K562 (cell line): Measurements from ENCODE around the gene NUP98. TPM values are rescaled to one million over a fixed set of nuclear protein-coding genes. Genes with fewer than 3 reads are reported as not detected.

Source experiments
- ATAC-seq: fragments of 200-7000 bp; cut with Tn5 transposase; 3 replicates; pipeline ENCODE4 v1.9.1; 2020; ENCODE audit warnings: moderate library complexity
- BruUV-seq: library from RNA; stranded (reverse); fragments of 400-500 nt; replicated peaks from 2 replicates; lab custom pipeline; 2021; lab: Mats Ljungman, UMichigan
- CTCF ChIA-PET: fragments of 300-600 bp; formaldehyde crosslinking; extraction: SDS; loops from one replicate; lab custom pipeline; 2021; ENCODE audit warnings: low intra/inter-chr PET ratio; lab: Yijun Ruan, JAX
- POLR2A ChIA-PET: fragments of 300-600, 350-650 bp; sonication (Branson Sonifier 250); formaldehyde crosslinking; extraction: SDS; loops from one replicate; lab custom pipeline; 2021; ENCODE audit warnings: antibody characterized with exemption, inconsistent platforms; lab: Yijun Ruan, JAX
- DNase-seq, 4 experiments: peaks; one replicate each; pipeline versions ENCODE4 v3.0.0 to v3.0.0-alpha.2; 2011 to 2018; ENCODE audit warnings: low spot score in 3 of 4, mixed read lengths in 3 of 4; ENCODE audit errors: extremely low read depth in 1 of 4
- FAIRE-seq: peaks from 2 replicates; lab custom pipeline; 2011; peaks lifted over from hg19 to GRCh38; lab: Jason Lieb, UNC
- H2AFZ ChIP-seq: 2 replicates; pipeline ENCODE4 v1.6.0; 2011; ENCODE audit warnings: low read depth, low read length, control low read depth, inconsistent platforms
- H3K27ac ChIP-seq: fragments of 200-600 bp; 3 replicates; pipeline ENCODE4 v1.8.0; 2011; ENCODE audit warnings: low read depth, mild to moderate bottlenecking, control low read depth, inconsistent platforms, low read length, moderate library complexity, mixed read lengths; ENCODE audit errors: extremely low read depth
- H3K27me3 ChIP-seq, 2 experiments: fragments of 300-600 bp in 1 of 2; 2 replicates in 1 of 2; 3 replicates in 1 of 2; pipeline versions ENCODE4 v1.6.0 to v1.8.0; 2011; ENCODE audit warnings: inconsistent platforms in 2 of 2, low read length in 2 of 2, mild to moderate bottlenecking in 1 of 2, mixed read lengths in 1 of 2, moderate library complexity in 1 of 2; ENCODE audit not compliant: control insufficient read depth in 2 of 2, insufficient read depth in 2 of 2
- H3K36me3 ChIP-seq: fragments of 300-600 bp; 3 replicates; pipeline ENCODE4 v1.8.0; 2011; ENCODE audit warnings: mild to moderate bottlenecking, low read length, inconsistent platforms; ENCODE audit not compliant: control insufficient read depth, insufficient read depth
- H3K4me1 ChIP-seq, 2 experiments: fragments of 200-600 bp in 1 of 2; replicated peaks in 1 of 2; 2 replicates in 1 of 2; 3 replicates in 1 of 2; pipeline versions ENCODE4 v1.5.1 to v1.8.0; 2011; ENCODE audit warnings: inconsistent platforms in 2 of 2, low read length in 2 of 2, mild to moderate bottlenecking in 1 of 2, mixed read lengths in 1 of 2, moderate library complexity in 1 of 2; ENCODE audit not compliant: control insufficient read depth in 2 of 2, insufficient read depth in 2 of 2
- H3K4me2 ChIP-seq: 2 replicates; pipeline ENCODE4 v1.6.1; 2011; ENCODE audit warnings: low read length, control low read depth, inconsistent platforms, mixed read lengths; ENCODE audit not compliant: insufficient read depth
- H3K4me3 ChIP-seq: fragments of 200-600 bp; sonication (generic), shearing (Covaris generic); 2 replicates; pipeline ENCODE4 v1.5.1; 2016; ENCODE audit warnings: control low read depth, inconsistent platforms
- H3K79me2 ChIP-seq: fragments of 200-600 bp; 3 replicates; pipeline ENCODE4 v1.8.0; 2011; ENCODE audit warnings: low read length, inconsistent platforms; ENCODE audit not compliant: control insufficient read depth, insufficient read depth
- H3K9ac ChIP-seq, 2 experiments: 2 replicates each; pipeline versions ENCODE4 v1.6.0 to v1.6.1; 2011; ENCODE audit warnings: low read depth in 2 of 2, low read length in 2 of 2, control low read depth in 1 of 2, inconsistent platforms in 1 of 2, mild to moderate bottlenecking in 1 of 2, mixed read lengths in 1 of 2; ENCODE audit not compliant: insufficient read depth in 1 of 2
- H3K9me1 ChIP-seq: one replicate; pipeline ENCODE4 v1.6.0; 2011; ENCODE audit warnings: inconsistent platforms, mild to moderate bottlenecking, low read length, moderate library complexity; ENCODE audit not compliant: control insufficient read depth, insufficient read depth
- H3K9me3 ChIP-seq: replicated peaks from 2 replicates; pipeline ENCODE4 v1.5.1; 2011; ENCODE audit warnings: low read depth, low read length, inconsistent platforms; ENCODE audit not compliant: control insufficient read depth, insufficient read depth
- H4K20me1 ChIP-seq: replicated peaks from 2 replicates; pipeline ENCODE4 v1.6.1; 2011; ENCODE audit warnings: low read length, inconsistent platforms, mixed read lengths; ENCODE audit not compliant: control insufficient read depth, insufficient read depth
- CBFA2T3 ChIP-seq: fragments of 450-650 bp; IDR thresholded peaks from 2 replicates; pipeline ENCODE4 v1.6.1; 2017
- CBFB ChIP-seq: sonication (generic); formaldehyde crosslinking; IDR thresholded peaks from 2 replicates; pipeline ENCODE4 v1.4.0; 2020; ENCODE audit warnings: mild to moderate bottlenecking, missing genetic modification reagents
- CBX8 ChIP-seq: fragments of 200-600 bp; sonication (generic); IDR thresholded peaks from 2 replicates; pipeline ENCODE4 v1.6.1; 2012; ENCODE audit warnings: borderline replicate concordance, mixed run types, low read depth, mild to moderate bottlenecking, moderate library complexity, mixed read lengths, low read length, control low read depth, inconsistent platforms; ENCODE audit not compliant: poor library complexity, severe bottlenecking; ENCODE audit errors: extremely low read depth
- DACH1 ChIP-seq: fragments of 450-650 bp; IDR thresholded peaks from 2 replicates; pipeline ENCODE4 v1.6.1; 2018; ENCODE audit not compliant: partially characterized antibody
- EP300 ChIP-seq: IDR thresholded peaks from 2 replicates; pipeline ENCODE4 v1.6.1; 2012; ENCODE audit warnings: low read length, improper control_type of control experiment
- FOXA1 ChIP-seq: fragments of 450-650 bp; IDR thresholded peaks from 2 replicates; pipeline ENCODE4 v1.6.1; 2016; ENCODE audit warnings: mild to moderate bottlenecking, borderline replicate concordance
- GATAD2A ChIP-seq: fragments of 450-650 bp; IDR thresholded peaks from 2 replicates; pipeline ENCODE4 v1.6.1; 2017
- GTF2A2 ChIP-seq: IDR thresholded peaks from 2 replicates; pipeline ENCODE4 v1.6.1; 2016; ENCODE audit warnings: mild to moderate bottlenecking, missing genetic modification characterization, missing compliant biosample characterization
- ILF3 ChIP-seq: fragments of 450-650 bp; IDR thresholded peaks from 2 replicates; pipeline ENCODE4 v1.6.1; 2018; ENCODE audit warnings: antibody characterized with exemption, mild to moderate bottlenecking, moderate library complexity, borderline replicate concordance
- LCOR ChIP-seq: sonication (generic); formaldehyde crosslinking; IDR thresholded peaks from 2 replicates; pipeline ENCODE4 v1.8.0; 2022; ENCODE audit warnings: mild to moderate bottlenecking, missing genetic modification reagents
- NCOR1 ChIP-seq: fragments of 450-650 bp; IDR thresholded peaks from 2 replicates; pipeline ENCODE4 v1.6.1; 2016; ENCODE audit warnings: mild to moderate bottlenecking, moderate library complexity
- NR2C1 ChIP-seq, 2 experiments: fragments of 450-650 bp; IDR thresholded peaks; 2 replicates each; pipeline ENCODE4 v1.6.1; 2017; ENCODE audit warnings: mild to moderate bottlenecking in 2 of 2, antibody characterized with exemption in 1 of 2, inconsistent platforms in 1 of 2, missing compliant biosample characterization in 1 of 2, missing genetic modification characterization in 1 of 2
- PML ChIP-seq: IDR thresholded peaks from 2 replicates; pipeline ENCODE4 v1.6.1; 2012; ENCODE audit warnings: low read length, inconsistent platforms
- POLR2G ChIP-seq: fragments of 200-400 bp; formaldehyde crosslinking; IDR thresholded peaks from 2 replicates; pipeline ENCODE4 v1.6.1; 2017; ENCODE audit warnings: low read depth, mild to moderate bottlenecking, antibody characterized with exemption, low read length, moderate library complexity
- PTRF ChIP-seq: fragments of 450-650 bp; IDR thresholded peaks from 2 replicates; pipeline ENCODE4 v1.6.1; 2016; ENCODE audit warnings: mild to moderate bottlenecking, missing genetic modification characterization, missing compliant biosample characterization
- ZBTB12 ChIP-seq: fragments of 250-450 bp; sonication (Bioruptor Pico); IDR thresholded peaks from 2 replicates; pipeline ENCODE4 v1.4.0; 2020
- ZBTB7A ChIP-seq: IDR thresholded peaks from 2 replicates; pipeline ENCODE4 v1.6.1; 2011; ENCODE audit warnings: low read depth, mild to moderate bottlenecking, low read length, moderate library complexity, borderline replicate concordance; ENCODE audit not compliant: control insufficient read depth
- ZNF224 ChIP-seq: sonication (generic); formaldehyde crosslinking; IDR thresholded peaks from 2 replicates; pipeline ENCODE4 v1.8.0; 2022; ENCODE audit warnings: mild to moderate bottlenecking, missing genetic modification reagents
- ZNF311 ChIP-seq: fragments of 250-450 bp; sonication (Bioruptor Pico); IDR thresholded peaks from 2 replicates; pipeline ENCODE4 v1.4.0; 2020; ENCODE audit warnings: mild to moderate bottlenecking, moderate library complexity
- ZNF445 ChIP-seq: fragments of 250-450 bp; sonication (Bioruptor Pico); IDR thresholded peaks from 2 replicates; pipeline ENCODE4 v1.4.0; 2020; ENCODE audit warnings: low read depth, mild to moderate bottlenecking, moderate library complexity
- ZNF644 ChIP-seq: fragments of 200-800 bp; sonication (Bioruptor generic); IDR thresholded peaks from 2 replicates; pipeline ENCODE4 v1.6.1; 2016; ENCODE audit warnings: low read depth, missing genetic modification characterization, missing compliant biosample characterization
- WGBS: fragments of 100-300 bp; shearing (Covaris generic); methylation state at CpG from one replicate; pipeline ENCODE4 v1.1.6; 2016; ENCODE audit warnings: low coverage, mixed read lengths; ENCODE audit not compliant: insufficient coverage; ENCODE audit errors: missing lambda C conversion rate; 5-methylcytosine and 5-hydroxymethylcytosine counted together
- in situ Hi-C: fragments of 300-500 bp; cut with MboI; formaldehyde crosslinking; loops from 4 replicates; pipeline ENCODE4 v1.15.0; 2018; ENCODE audit warnings: inconsistent platforms, mixed read lengths
- intact Hi-C: fragments of 100-400 bp; cut with micrococcal nuclease; formaldehyde crosslinking; loops from 2 replicates; pipeline ENCODE4 v1.14.2; 2022
- polyA plus RNA-seq, 8 experiments: library from polyadenylated mRNA; depleted of rRNA in 4 of 8; stranded (reverse) in 5 of 8; unstranded in 3 of 8; fragments of >200 nt; fragmentation: Nextera tagmentation in 2 of 8; fragmentation: Illumina TruSeq in 1 of 8; extraction: Ambion mirVana in 2 of 8; extraction: Trizol in 1 of 8; gene quantifications; 2 replicates each; pipeline versions ENCODE4 v1.2.1 to v1.2.3, GENCODE V29; 2011 to 2014; ENCODE audit warnings: inconsistent platforms in 1 of 8, missing spikeins in 1 of 8
- total RNA-seq, 7 experiments: library from RNA; depleted of rRNA in 6 of 7; stranded (reverse); fragments of >200 nt in 6 of 7; fragmentation: Illumina TruSeq in 2 of 7; extraction: Trizol in 2 of 7; gene quantifications; 2 replicates each; pipeline versions ENCODE4 v1.2.1 to v1.2.3, GENCODE V29; 2011 to 2021; ENCODE audit warnings: low replicate concordance in 1 of 7
- TF ChIP-seq, protein P1 (sequence below): sonication (generic); formaldehyde crosslinking; IDR thresholded peaks from 2 replicates; pipeline ENCODE4 v1.8.0; 2022; ENCODE audit warnings: mild to moderate bottlenecking, missing genetic modification reagents

Gene NUP98
- total and polyA plus RNA-seq, 9 of the 15 experiments (the other 6 are each of a cell fraction or from before 2014, with no cell fraction given), result 45.1 to 196 (median 130) TPM

- 0 out of 2 replicates have a peak, but pooled peaks have one; percentile 34 for TF ChIP-seq CBFB (CRISPR knock-in tag)
- peak; percentile 74; the same call in 1 of the 2 replicates for TF ChIP-seq ZBTB7A
- peak; percentile 66; the same call in 1 of the 2 replicates for TF ChIP-seq POLR2G
- TF ChIP-seq, protein P1, sequence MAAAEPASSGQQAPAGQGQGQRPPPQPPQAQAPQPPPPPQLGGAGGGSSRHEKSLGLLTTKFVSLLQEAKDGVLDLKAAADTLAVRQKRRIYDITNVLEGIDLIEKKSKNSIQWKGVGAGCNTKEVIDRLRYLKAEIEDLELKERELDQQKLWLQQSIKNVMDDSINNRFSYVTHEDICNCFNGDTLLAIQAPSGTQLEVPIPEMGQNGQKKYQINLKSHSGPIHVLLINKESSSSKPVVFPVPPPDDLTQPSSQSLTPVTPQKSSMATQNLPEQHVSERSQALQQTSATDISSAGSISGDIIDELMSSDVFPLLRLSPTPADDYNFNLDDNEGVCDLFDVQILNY (CRISPR knock-in tag), result 0 out of 2 replicates have a peak, but pooled peaks have one; percentile 42
- 0 out of 2 replicates have a peak, but pooled peaks have one; percentile 17 for TF ChIP-seq LCOR (CRISPR knock-in tag)
- TF ChIP-seq ZNF445 (CRISPR knock-in tag), result no peak
Observed at GRCh38 chr11:3834349-3834663, 37.0 kb upstream of the NUP98 start (continued).

DNA sequence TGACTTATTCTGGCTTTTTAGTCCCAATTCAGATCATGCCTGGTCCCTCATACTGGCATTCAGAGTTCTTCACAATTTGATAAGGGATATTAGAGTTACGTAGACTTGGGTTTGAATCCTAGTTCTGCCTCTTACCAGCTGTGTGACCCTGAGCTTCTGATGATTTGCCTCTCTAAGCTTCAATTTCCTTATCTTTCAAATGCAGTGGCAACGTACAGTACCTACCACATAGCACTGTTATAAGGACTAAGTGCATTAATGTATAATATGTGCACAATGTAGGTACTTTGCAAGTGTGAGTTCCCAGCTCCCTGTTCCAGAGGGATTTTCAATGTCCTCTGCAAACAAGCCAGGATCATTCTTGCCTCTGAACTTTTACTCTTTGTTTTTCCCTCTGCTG lies 36.1 kb upstream of the NUP98 start:
- peak overlapping the region; percentile 94 for H3K27ac ChIP-seq
- H3K4me1 ChIP-seq, result peaks cover 53 to 75% of the 10 kb centered on the region in 2 experiments
- 14% methylated on average over 2 of the region's 2 CpGs for WGBS
- H3K4me2 ChIP-seq, result peak overlapping the region; percentile 82
- H3K79me2 ChIP-seq, result peaks cover 97% of the 10 kb centered on the region
- H3K9me3 ChIP-seq, result no peaks in the 10 kb centered on the region
- H2AFZ ChIP-seq, result no peak overlapping the region
- peaks cover 82% of the 10 kb centered on the region for H3K36me3 ChIP-seq
- intact Hi-C loops, result no loop called here
- no peaks in the 10 kb centered on the region for H3K27me3 ChIP-seq
- H4K20me1 ChIP-seq, result no peaks in the 10 kb centered on the region; the same call in 1 of the 2 replicates
- ChIA-PET CTCF (no interaction called here), POLR2A (interaction anchor here (0.5 to 2.5 kb wide), 4 partner anchors 8 to 189 kb away, joined by 3 to 8 read pairs (median 5); no protein-coding TSS in a partner anchor)
- ATAC-seq, result no peak
- no peak overlapping the region for H3K4me3 ChIP-seq
- no peaks in the 10 kb centered on the region for H3K9me1 ChIP-seq
- DNase-seq, result no peak
- BruUV-seq, result no TSS peak
- peak; percentile 76 for FAIRE-seq
- H3K9ac ChIP-seq, result peak overlapping the region in 1 of 2 experiments; percentile 76; a peak in 3 of 4 replicates
- in situ Hi-C loops, result no loop called here
- TF ChIP-seq FOXA1 (no peak), ZNF311 (no peak), CBX8 (no peak), ZNF644 (tag) (no peak), ZBTB12 (CRISPR knock-in tag) (no peak), GATAD2A (no peak), CBFA2T3 (peak; percentile 74), DACH1 (peak; percentile 25), PTRF (tag) (no peak), PML (no peak), NCOR1 (peak; percentile 40; the same call in 1 of the 2 replicates), ILF3 (no peak), ZNF224 (CRISPR knock-in tag) (no peak), EP300 (peak; percentile 39; the same call in 1 of the 2 replicates), GTF2A2 (no peak), NR2C1 (IDR thresholded peaks at IDR 0.05) (no peak), NR2C1 (tag; IDR thresholded peaks at IDR 0.05) (no peak)
